ENCODE measurements around the gene CDC42BPB. TPM values are rescaled to one million over a fixed set of nuclear protein-coding genes. Genes with fewer than 3 reads are reported as not detected.

CDC42BPB gene
- total RNA-seq, 1 donor from 2014 or later = 96.5 TPM

DNA sequence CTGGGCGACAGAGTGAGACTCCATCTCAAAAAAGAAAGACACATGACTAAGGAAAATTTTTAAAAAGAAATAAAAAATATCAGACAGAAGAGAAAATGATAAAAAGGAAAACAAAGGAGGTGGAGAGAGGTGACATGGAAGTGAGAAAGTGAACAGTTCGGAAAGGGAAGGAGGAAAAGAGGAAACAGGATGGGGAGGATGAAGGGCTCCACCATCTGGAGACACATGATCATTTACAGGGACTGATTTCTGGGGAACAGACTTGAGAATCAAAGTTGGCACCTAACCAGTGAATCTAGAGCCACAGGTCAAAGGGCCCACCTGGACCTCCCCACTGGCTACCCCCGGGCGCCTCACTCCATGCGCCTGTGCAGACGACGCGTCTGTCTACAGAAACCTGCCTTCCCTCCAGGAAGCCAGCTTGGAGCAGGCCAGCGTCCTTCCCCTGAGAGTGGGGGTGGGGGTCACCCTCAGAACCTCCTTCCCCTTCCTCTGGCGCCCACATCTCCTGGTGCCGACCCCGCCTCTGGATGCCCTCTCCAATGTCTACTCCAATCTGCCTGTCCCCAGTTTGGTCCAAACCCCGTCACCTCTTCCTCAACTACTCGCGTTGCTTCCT, 74.4 kb downstream of the CDC42BPB start:
- Histone ChIP-seq H3K27ac (no peak overlapping the region), H3K9me3 (peaks cover 4% of the 10 kb centered on the region in 2 donors), H3K36me3 (peaks cover 58 to 92% of the 10 kb centered on the region in 2 donors), H3K4me3 (no peak overlapping the region), H3K27me3 (no peaks in the 10 kb centered on the region), H3K4me1 (no peaks in the 10 kb centered on the region)
- no peak for DNase-seq (ENCODE audit: low spot score in 2 of 2)
- intact Hi-C loops (cut with DNase I) = no loop called here
- TF ChIP-seq CTCF (IDR thresholded peaks at IDR 0.05) = no peak

DNA sequence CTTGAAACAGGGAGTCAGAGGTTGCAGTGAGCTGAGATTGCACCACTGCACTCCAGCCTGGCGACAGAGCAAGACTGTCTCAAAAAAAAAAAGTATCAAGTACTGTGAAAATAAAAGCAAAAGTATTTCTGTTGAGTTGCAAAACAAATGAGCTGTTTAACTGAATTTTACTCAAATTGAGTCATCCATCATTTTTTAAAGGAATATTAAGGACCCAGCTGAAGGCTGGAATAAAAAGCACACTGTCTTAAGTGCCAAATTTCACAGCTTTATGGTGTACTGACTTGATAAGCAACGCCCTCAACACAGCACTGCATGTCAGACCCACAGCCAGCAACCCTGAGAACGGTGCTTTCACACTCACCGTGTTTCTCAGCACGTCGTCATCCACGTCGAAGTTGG, 76.9 kb downstream of the CDC42BPB start:
- Histone ChIP-seq H3K9me3 (no peaks in the 10 kb centered on the region), H3K36me3 (peaks cover 63 to 94% of the 10 kb centered on the region in 2 donors), H3K27me3 (no peaks in the 10 kb centered on the region), H3K4me3 (no peak overlapping the region), H3K4me1 (no peaks in the 10 kb centered on the region), H3K27ac (no peak overlapping the region)
- no peak for DNase-seq (ENCODE audit: low spot score in 2 of 2)
- no peak for TF ChIP-seq CTCF (IDR thresholded peaks at IDR 0.05)
- intact Hi-C loops (cut with DNase I) = no loop called here

DNA sequence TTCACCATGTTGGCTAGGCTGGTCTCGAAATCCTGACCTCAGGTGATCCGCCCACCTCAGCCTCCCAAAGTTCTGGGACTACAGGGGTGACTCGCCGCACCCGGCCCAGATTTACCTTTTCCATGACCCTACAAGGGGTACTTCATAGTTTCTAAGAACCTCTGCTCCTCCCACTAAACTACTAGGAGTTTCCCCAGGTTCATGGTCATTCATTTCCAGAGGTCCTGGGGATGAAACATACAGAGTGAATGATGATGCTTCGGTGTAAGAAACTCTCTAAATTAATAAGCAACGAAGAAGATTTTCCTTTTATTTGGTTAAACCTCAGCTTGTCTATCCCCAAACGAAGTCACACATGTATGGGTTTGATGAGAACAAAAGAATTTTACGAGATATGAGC, 77.9 kb downstream of the CDC42BPB start:
- intact Hi-C loops (cut with DNase I) = no loop called here
- Histone ChIP-seq H3K36me3 (peaks cover 65 to 96% of the 10 kb centered on the region in 2 donors), H3K4me1 (no peaks in the 10 kb centered on the region), H3K27me3 (no peaks in the 10 kb centered on the region), H3K27ac (no peak overlapping the region), H3K9me3 (no peaks in the 10 kb centered on the region), H3K4me3 (no peak overlapping the region)
- no peak for TF ChIP-seq CTCF (IDR thresholded peaks at IDR 0.05)
- no peak for DNase-seq (ENCODE audit: low spot score in 2 of 2)

DNA sequence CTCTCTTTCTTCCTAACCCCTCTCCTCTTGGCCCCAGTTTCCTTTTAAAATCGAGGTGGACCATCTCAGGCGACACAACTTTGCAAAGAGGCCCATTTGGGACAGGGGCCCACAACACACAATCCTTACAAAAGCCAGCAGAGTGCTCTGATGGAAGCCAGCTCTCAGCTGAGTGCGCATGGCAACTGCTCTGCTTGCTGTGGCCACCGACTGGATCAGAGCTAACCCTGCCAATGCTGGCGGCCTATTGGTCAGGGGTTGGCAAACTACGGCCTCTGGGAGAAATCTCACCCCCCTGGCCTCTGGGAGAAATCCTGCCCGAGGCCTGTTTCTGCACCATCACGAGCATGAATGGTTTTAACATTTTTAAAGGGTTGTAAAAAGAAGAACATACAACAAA, 79.9 kb downstream of the CDC42BPB start:
- Histone ChIP-seq H3K4me1 (no peaks in the 10 kb centered on the region), H3K27me3 (no peaks in the 10 kb centered on the region), H3K9me3 (no peaks in the 10 kb centered on the region), H3K4me3 (no peak overlapping the region), H3K27ac (no peak overlapping the region), H3K36me3 (peaks cover 70 to 97% of the 10 kb centered on the region in 2 donors)
- TF ChIP-seq CTCF (IDR thresholded peaks at IDR 0.05) = no peak
- intact Hi-C loops (cut with DNase I) = no loop called here
- no peak for DNase-seq (ENCODE audit: low spot score in 2 of 2)

GRCh38 chr14:102975662-102976061, 81.7 kb downstream of the CDC42BPB start:
- peaks cover 73 to 97% of the 10 kb centered on the region in 2 donors for H3K36me3 ChIP-seq
- no peak for DNase-seq (ENCODE audit: low spot score in 2 of 2)
- TF ChIP-seq CTCF (IDR thresholded peaks at IDR 0.05) = no peak

More at GRCh38 chr14:102975662-102976061, 81.7 kb downstream of the CDC42BPB start:
- Histone ChIP-seq H3K4me1 (no peaks in the 10 kb centered on the region), H3K4me3 (no peak overlapping the region), H3K27ac (no peak overlapping the region), H3K27me3 (no peaks in the 10 kb centered on the region), H3K9me3 (no peaks in the 10 kb centered on the region)
- intact Hi-C loops (cut with DNase I) = no loop called here

Measured in ascending aorta (tissue), 2 donors.